IPS-NIHi11 (cell line): Measurements from ENCODE around the gene SIPA1.
"Not testable (repeated sequence)": the region's sequence is repeated elsewhere in the genome, so short reads cannot be mapped to it uniquely, and the experiment has no call there.

Experiments used
- DNase-seq: peaks from one replicate; pipeline ENCODE4 v3.0.0; 2012; ENCODE audit warnings: mixed read lengths, low spot score

The SIPA1 gene

DNA sequence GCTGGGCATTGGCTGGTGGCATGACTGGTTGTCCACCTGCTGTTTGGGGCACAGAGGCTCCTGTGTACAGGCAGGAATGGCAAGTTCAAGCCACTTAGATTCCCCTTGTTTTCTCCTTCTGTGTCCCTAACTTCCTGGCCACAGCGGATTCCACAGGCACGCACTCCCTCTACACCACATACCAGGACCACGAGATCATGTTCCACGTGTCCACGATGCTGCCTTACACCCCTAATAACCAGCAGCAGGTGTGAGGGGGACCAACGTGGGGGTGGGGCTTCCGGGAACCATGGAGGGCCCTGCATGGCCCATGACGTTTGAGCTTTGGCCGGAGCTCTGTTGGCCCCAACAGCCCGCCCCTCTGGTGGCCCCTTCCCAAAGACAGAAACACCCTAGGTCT is 7.8 kb downstream of the SIPA1 start:
- no peak for DNase-seq

DNA sequence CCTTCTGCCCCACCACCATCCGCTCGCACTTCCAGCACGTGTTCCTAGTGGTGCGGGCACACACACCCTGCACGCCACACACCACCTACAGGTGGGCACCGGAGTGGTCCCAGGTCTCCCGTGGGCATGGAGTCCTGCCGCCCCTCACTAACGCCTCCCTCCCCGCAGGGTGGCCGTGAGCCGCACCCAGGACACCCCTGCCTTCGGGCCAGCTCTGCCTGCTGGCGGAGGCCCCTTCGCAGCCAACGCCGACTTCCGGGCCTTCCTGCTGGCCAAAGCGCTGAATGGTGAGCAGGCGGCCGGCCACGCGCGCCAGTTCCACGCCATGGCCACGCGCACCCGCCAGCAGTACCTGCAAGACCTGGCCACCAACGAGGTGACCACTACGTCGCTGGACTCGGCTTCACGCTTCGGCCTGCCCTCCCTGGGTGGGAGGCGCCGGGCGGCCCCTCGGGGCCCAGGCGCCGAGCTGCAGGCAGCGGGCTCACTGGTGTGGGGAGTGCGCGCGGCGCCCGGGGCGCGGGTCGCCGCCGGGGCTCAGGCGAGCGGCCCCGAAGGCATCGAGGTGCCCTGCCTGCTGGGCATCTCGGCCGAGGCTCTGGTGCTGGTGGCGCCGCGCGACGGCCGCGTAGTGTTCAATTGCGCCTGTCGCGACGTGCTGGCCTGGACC is 8.5 kb downstream of the SIPA1 start:
- no peak for DNase-seq

DNA sequence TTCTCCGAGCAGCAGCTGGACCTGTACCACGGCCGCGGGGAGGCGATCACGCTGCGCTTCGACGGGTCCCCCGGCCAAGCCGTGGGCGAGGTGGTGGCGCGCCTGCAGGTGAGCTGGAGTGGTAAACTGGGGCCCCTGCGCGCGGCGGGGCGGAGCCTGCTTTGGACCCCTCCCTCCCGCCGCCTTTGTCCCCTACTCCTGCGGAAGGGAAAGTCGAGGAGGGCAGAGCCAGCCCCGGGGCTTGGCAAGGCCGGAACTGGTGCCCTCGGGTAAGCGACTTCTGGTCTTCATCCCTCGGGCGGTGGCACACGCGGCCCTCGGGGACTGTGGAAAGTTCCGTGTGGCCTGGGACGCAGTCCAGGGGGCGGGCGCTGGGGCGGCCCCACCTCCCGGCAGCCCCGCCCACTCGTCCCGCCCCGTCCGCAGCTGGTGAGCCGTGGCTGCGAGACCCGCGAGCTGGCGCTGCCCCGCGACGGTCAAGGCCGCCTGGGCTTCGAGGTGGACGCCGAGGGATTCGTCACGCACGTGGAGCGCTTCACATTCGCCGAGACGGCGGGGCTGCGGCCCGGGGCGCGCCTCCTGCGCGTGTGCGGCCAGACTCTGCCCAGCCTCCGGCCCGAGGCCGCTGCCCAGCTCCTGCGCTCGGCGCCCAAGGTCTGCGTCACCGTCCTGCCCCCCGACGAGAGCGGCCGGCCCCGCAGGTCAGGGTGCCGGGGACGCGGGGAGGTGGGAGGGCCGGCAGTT is 9.2 kb downstream of the SIPA1 start:
- DNase-seq = peak; percentile 80

GRCh38 chr11:65648997-65649493 is 11.1 kb downstream of the SIPA1 start:
- DNase-seq = no peak

- no peak for DNase-seq
These were observed 12.0 kb downstream of the SIPA1 start for GRCh38 chr11:65649656-65650546.

- DNase-seq = no peak
These were observed 12.8 kb downstream of the SIPA1 start for GRCh38 chr11:65650547-65651338.

GRCh38 chr11:65651339-65651588 is 13.4 kb downstream of the SIPA1 start:
- DNase-seq = no peak

- DNase-seq = no peak
These were observed 13.9 kb downstream of the SIPA1 start for GRCh38 chr11:65651589-65652510.

GRCh38 chr11:65652511-65653228 is 14.8 kb downstream of the SIPA1 start:
- DNase-seq = peak; percentile 98

DNA sequence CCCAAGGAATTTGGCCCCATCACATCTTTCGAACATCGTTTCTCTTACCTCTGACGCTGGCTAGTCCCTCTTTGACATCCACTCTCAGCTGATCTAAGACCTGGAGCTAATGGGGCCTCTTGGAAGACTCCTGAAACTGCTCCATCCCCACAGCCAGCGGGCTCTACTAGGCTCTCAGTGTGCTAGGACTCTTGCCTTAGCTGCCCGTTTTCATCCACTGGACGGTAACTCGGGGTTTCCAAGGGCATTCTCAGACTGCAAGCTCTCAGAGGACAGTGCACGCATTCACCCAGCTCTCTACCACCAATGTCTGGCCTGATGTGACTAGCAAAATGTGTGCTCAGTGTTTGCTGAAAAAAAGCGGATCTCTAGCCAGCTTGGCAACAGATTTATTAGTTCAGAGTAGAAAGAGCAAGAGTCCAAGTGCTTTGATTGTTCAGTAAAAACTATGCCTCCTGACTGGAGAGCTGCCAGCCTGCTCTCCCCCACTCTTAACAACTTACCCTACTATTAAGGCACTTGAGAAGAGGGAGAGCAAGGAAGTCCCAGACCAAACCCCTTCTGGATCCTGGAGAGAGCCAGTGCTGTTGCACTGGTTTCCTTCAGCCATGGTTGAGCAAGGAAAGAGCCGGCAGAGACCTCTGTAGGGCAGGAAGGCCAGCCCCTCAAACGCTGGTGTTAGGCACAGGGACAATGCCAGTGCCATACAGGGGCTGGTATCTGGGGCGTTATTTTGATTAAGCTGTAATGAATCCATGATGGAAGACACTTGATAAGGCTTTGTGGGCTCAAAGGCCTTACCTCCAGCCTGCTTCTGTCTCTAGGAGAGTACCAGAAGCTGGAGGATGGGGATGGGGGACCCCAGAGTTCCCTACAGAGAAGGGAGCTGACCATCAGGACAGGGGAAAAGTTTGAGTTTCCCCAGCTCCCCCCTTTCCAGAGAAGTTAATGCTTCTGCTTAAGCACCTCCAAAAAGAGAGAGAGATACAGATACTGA is 15.6 kb downstream of the SIPA1 start:
- no peak for DNase-seq

DNA sequence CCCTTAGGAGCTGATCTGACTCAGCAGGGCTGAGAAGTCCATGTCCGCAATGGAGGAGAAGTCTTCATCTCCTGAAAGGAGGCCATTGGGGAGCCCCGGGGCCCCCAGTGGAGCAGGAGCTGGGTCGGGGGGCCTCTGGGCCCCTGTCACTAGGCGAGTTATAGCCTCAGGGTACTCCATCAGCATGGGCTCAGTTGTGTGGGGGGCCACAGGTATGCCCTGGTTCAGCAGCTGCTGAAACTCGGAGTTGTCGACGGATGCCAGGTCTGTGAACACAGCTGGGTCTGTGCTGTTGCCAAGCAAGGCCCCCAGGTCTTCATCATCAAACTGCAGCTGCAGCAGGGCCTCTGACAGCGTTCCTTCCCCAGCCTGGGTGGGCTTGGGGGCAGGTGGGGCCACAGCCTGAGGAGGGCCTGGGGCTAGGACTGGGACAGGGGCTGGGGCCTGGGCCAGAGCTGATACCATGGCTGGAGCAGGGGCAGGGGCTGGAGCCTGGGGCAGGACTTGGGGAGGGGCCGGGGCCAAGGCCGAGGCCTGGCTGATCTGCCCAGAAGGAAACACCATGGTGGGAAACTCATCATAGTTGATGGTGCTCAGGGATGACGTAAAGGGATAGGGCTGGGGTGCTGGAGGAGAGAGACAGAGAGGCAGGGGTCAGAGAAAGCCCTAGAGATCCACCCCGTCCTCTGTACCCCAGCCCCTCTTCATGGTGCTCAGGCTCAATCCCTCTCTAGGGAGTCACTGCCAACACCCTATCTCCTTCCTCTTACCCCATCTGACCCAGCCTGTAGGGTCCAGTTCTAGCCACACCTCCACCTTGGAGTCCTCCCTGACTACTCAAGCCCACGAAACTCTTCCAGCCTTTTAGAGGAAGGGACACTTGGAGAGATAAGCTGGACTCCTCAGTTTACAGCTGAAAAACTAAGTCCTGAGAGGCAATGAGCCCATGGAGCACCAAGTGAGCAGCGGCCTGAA is 16.8 kb downstream of the SIPA1 start:
- DNase-seq = no peak

DNA sequence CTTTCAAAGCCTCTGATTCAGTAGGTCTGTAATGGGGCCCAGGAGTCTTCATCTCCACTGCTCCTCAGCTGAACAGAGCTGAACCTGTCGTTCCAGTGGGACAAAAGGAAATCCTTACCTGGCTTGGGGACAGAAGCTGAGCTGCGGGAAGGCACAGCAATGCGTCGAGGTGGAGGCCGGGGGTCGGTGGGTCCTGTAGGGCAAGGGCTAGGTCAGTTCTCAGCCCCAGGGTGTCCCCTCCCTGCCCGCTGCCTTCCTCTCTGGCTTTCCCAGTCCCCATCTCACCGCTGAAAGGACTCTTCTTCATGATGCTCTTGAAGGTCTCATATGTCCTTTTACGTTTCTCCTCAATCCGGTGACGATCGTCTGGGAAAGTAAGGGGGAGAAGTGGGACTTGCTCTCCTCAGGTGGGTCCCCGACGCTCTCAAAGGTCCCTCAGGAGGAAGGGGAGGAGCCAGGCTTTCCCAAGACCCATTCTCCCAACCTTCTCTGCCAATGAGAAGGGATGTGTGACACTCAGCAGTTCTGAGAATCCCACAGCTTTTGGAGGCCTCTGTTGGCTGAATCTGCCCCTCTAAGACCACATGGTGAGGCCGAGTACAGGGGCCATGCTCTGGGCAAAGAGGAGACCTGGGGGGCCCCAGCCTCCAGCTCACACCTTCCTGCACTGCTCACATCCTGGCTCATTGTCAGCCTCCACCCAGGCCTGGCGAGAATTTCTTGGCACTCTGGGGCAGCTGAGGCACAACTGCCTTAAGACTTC is 17.9 kb downstream of the SIPA1 start:
- no peak for DNase-seq

- no peak for DNase-seq
These were observed 19.5 kb downstream of the SIPA1 start for GRCh38 chr11:65657426-65657825.

- no peak for DNase-seq
These were observed 20.5 kb downstream of the SIPA1 start for GRCh38 chr11:65658174-65659021.

DNA sequence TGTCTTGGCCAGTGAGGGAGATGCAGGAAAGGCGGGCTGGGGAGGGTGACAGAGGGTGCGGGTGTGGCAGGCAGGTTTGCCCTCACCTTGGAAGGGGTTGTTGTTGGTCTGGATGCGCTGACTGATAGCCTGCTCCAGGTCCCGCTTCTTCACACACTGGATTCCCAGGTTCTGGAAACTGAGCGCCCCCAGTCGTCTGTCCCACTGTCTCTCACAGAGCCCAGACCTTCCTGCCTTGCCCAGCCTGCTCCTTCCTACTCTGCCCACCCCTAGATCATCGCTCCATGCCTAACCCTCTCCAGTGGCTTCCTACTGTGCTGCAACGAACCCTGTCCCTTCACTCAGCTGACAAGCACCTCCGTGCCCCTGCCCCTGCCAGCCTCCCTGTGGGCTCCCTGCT is 22.1 kb downstream of the SIPA1 start:
- no peak for DNase-seq

DNA sequence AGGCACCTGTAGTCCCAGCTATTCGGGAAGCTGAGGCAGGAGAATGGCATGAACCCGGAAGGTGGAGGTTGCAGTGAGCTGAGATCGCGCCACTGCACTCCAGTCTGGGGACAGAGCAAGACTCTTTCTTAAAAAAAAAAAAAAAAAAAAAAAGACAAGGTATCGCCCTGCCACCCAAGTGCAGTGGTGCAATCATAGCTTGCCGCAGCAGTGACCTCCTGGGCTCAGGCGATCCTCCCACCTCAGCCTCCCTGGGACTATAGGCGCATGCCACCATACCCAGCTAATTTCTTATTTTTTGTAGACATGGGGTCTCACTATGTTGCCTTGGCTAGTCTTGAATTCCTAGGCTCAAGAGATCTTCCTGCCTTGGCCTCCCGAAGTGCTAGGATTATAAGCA is 23.0 kb downstream of the SIPA1 start:
- DNase-seq = not testable (repeated sequence)
